HepG2 (cell line): ENCODE results near the gene OPN1SW. TPM values are rescaled to one million over a fixed set of nuclear protein-coding genes. Genes with fewer than 3 reads are reported as not detected.

ENCODE experiments used
- ATAC-seq: fragments of 200-7000 bp; cut with Tn5 transposase; 3 replicates; pipeline ENCODE4 v1.9.1; 2020; ENCODE audit warnings: mild to moderate bottlenecking, moderate library complexity
- BruUV-seq: library from RNA; stranded (reverse); fragments of 400-500 nt; replicated peaks from 2 replicates; lab custom pipeline; 2021; lab: Mats Ljungman, UMichigan
- CTCF ChIA-PET: fragments of 300-600 bp; formaldehyde crosslinking; extraction: SDS; loops from one replicate; lab custom pipeline; 2021; ENCODE audit warnings: low total read pairs, inconsistent platforms, low intra/inter-chr PET ratio; lab: Yijun Ruan, JAX
- POLR2A ChIA-PET: fragments of 350-600 bp; sonication (Branson Sonifier 250); formaldehyde crosslinking; loops from one replicate; lab custom pipeline; 2020; ENCODE audit warnings: antibody characterized with exemption, inconsistent platforms; lab: Yijun Ruan, JAX
- DNase-seq: peaks from one replicate; pipeline ENCODE4 v3.0.0-alpha.2; 2015; ENCODE audit warnings: low spot score
- FAIRE-seq: peaks from 3 replicates; lab custom pipeline; 2011; peaks lifted over from hg19 to GRCh38; lab: Jason Lieb, UNC
- H2AFZ ChIP-seq: one replicate; pipeline ENCODE4 v1.6.1; 2011; ENCODE audit warnings: low read length, inconsistent platforms
- H3K27ac ChIP-seq: fragments of 300-600 bp; 3 replicates; pipeline ENCODE4 v1.8.0; 2011; ENCODE audit warnings: mixed run types, mild to moderate bottlenecking, mixed read lengths, low read length, inconsistent platforms; ENCODE audit not compliant: insufficient read depth; ENCODE audit errors: extremely low read length
- H3K27me3 ChIP-seq, 2 experiments: fragments of 200-600 bp in 1 of 2; 2 replicates in 1 of 2; 3 replicates in 1 of 2; pipeline versions ENCODE4 v1.6.0 to v1.8.0; 2011; ENCODE audit warnings: low read length in 2 of 2, mild to moderate bottlenecking in 2 of 2, moderate library complexity in 2 of 2, inconsistent platforms in 1 of 2; ENCODE audit not compliant: insufficient read depth in 2 of 2, control insufficient read depth in 1 of 2
- H3K36me3 ChIP-seq, 2 experiments: fragments of 200-600 bp in 1 of 2; replicated peaks in 1 of 2; 2 replicates in 1 of 2; 3 replicates in 1 of 2; pipeline versions ENCODE4 v1.5.1 to v1.8.0; 2011; ENCODE audit warnings: low read length in 2 of 2, inconsistent platforms in 1 of 2; ENCODE audit not compliant: insufficient read depth in 2 of 2, control insufficient read depth in 1 of 2
- H3K4me1 ChIP-seq: 2 replicates; pipeline ENCODE4 v1.5.1; 2012; ENCODE audit warnings: low read length, inconsistent platforms; ENCODE audit not compliant: insufficient read depth
- H3K4me2 ChIP-seq: 2 replicates; pipeline ENCODE4 v1.6.0; 2011; ENCODE audit warnings: low read depth, low read length, inconsistent platforms
- H3K4me3 ChIP-seq, 3 experiments: fragments of 200-600 bp in 1 of 3; sonication (generic), shearing (Covaris generic) in 1 of 3; replicated peaks in 1 of 3; 2 replicates each; pipeline ENCODE4 v1.5.1; 2011 to 2016; ENCODE audit warnings: low read length in 3 of 3, inconsistent platforms in 2 of 3, low read depth in 2 of 3, mild to moderate bottlenecking in 2 of 3, control low read depth in 1 of 3, mixed read lengths in 1 of 3; ENCODE audit not compliant: insufficient read depth in 1 of 3
- H3K79me2 ChIP-seq: one replicate; pipeline ENCODE4 v1.6.1; 2011; ENCODE audit warnings: low read length, inconsistent platforms; ENCODE audit not compliant: insufficient read depth
- H3K9ac ChIP-seq: 2 replicates; pipeline ENCODE4 v1.6.0; 2011; ENCODE audit warnings: mild to moderate bottlenecking, low read depth, low read length, inconsistent platforms; ENCODE audit not compliant: insufficient read depth
- H3K9me3 ChIP-seq: 2 replicates; pipeline ENCODE4 v1.5.1; 2012; ENCODE audit warnings: mild to moderate bottlenecking, low read length
- H4K20me1 ChIP-seq: 2 replicates; pipeline ENCODE4 v1.6.0; 2011; ENCODE audit warnings: inconsistent platforms, mild to moderate bottlenecking, low read length, moderate library complexity; ENCODE audit not compliant: insufficient read depth
- DR1 ChIP-seq: sonication (generic); formaldehyde crosslinking; IDR thresholded peaks from 2 replicates; pipeline ENCODE4 v1.8.0; 2021; ENCODE audit warnings: mild to moderate bottlenecking, missing genetic modification reagents, inconsistent platforms
- ELK4 ChIP-seq: sonication (generic); formaldehyde crosslinking; IDR thresholded peaks from 2 replicates; pipeline ENCODE4 v1.9.0; 2021; ENCODE audit warnings: missing genetic modification reagents, borderline replicate concordance
- HMG20A ChIP-seq: IDR thresholded peaks from 2 replicates; pipeline ENCODE4 v1.6.1; 2016; ENCODE audit warnings: borderline replicate concordance
- KDM1A ChIP-seq: IDR thresholded peaks from 2 replicates; pipeline ENCODE4 v1.6.1; 2016; ENCODE audit warnings: missing compliant biosample characterization
- NCOA5 ChIP-seq: sonication (generic); formaldehyde crosslinking; IDR thresholded peaks from 2 replicates; pipeline ENCODE4 v1.4.0; 2020; ENCODE audit warnings: missing genetic modification reagents
- POLR2AphosphoS2 ChIP-seq: IDR thresholded peaks from 2 replicates; pipeline ENCODE4 v1.6.1; 2011; ENCODE audit warnings: low read depth, low read length, improper control_type of control experiment
- RFXAP ChIP-seq: sonication (generic); formaldehyde crosslinking; IDR thresholded peaks from 2 replicates; pipeline ENCODE4 v1.4.0; 2020; ENCODE audit warnings: missing genetic modification reagents, borderline replicate concordance
- TCF7L2 ChIP-seq: IDR thresholded peaks from 2 replicates; pipeline ENCODE4 v1.6.1; 2011; ENCODE audit warnings: mild to moderate bottlenecking, low read depth, low read length, moderate library complexity
- TRIM24 ChIP-seq: sonication (generic); formaldehyde crosslinking; IDR thresholded peaks from 2 replicates; pipeline ENCODE4 v1.8.0; 2022; ENCODE audit warnings: mild to moderate bottlenecking, missing genetic modification reagents
- ZKSCAN5 ChIP-seq: sonication (generic); formaldehyde crosslinking; IDR thresholded peaks from 2 replicates; pipeline ENCODE4 v1.5.1; 2020; ENCODE audit warnings: mild to moderate bottlenecking, missing genetic modification reagents
- ZKSCAN8 ChIP-seq: IDR thresholded peaks from 2 replicates; pipeline ENCODE4 v1.6.1; 2016; ENCODE audit warnings: borderline replicate concordance, missing genetic modification reagents, missing compliant biosample characterization
- ZNF256 ChIP-seq: sonication (generic); formaldehyde crosslinking; conservative IDR thresholded peaks from 2 replicates; pipeline ENCODE4 v1.4.0; 2020; ENCODE audit warnings: missing genetic modification reagents
- ZNF333 ChIP-seq: sonication (generic); formaldehyde crosslinking; IDR thresholded peaks from 2 replicates; pipeline ENCODE4 v1.4.0; 2020; ENCODE audit warnings: mild to moderate bottlenecking, missing genetic modification reagents, borderline replicate concordance
- ZNF350 ChIP-seq: sonication (generic); formaldehyde crosslinking; IDR thresholded peaks from 2 replicates; pipeline ENCODE4 v1.4.0; 2020; ENCODE audit warnings: mild to moderate bottlenecking, low read depth, missing genetic modification reagents, borderline replicate concordance
- ZNF501 ChIP-seq: sonication (generic); formaldehyde crosslinking; IDR thresholded peaks from 2 replicates; pipeline ENCODE4 v1.5.1; 2020; ENCODE audit warnings: mild to moderate bottlenecking, moderate library complexity, missing genetic modification reagents
- ZNF510 ChIP-seq: sonication (generic); formaldehyde crosslinking; IDR thresholded peaks from 2 replicates; pipeline ENCODE4 v1.4.0; 2020; ENCODE audit warnings: low read depth, mild to moderate bottlenecking, missing genetic modification reagents
- ZZZ3 ChIP-seq: sonication (generic); formaldehyde crosslinking; IDR thresholded peaks from 2 replicates; pipeline ENCODE4 v1.4.0; 2020; ENCODE audit warnings: missing genetic modification reagents, mild to moderate bottlenecking, borderline replicate concordance
- WGBS: methylation state at CpG from one replicate; pipeline ENCODE4 v1.1.6; 2017; ENCODE audit warnings: low lambda C conversion rate; 5-methylcytosine and 5-hydroxymethylcytosine counted together
- in situ Hi-C: cut with HindIII; loops from 2 replicates; pipeline ENCODE4 v1.10.0; 2017; ENCODE audit warnings: low pct_unique_long_range_greater_than_20kb; ENCODE audit not compliant: extremely low pct_ligation_motif_present
- intact Hi-C: fragments of 100-400 bp; cut with micrococcal nuclease; formaldehyde crosslinking; loops from one replicate; pipeline ENCODE4 v1.10.0; 2022; ENCODE audit not compliant: unreplicated experiment
- polyA plus RNA-seq, 8 experiments: library from polyadenylated mRNA; depleted of rRNA in 3 of 8; stranded (reverse) in 7 of 8; unstranded in 1 of 8; fragments of >200 nt; fragmentation: Illumina TruSeq in 4 of 8; extraction: Trizol in 4 of 8; gene quantifications; 2 replicates each; pipeline versions ENCODE4 v1.2.1 to v1.2.3, GENCODE V29; 2011 to 2016; ENCODE audit warnings: low read depth in 4 of 8, missing spikeins in 1 of 8, mixed read lengths in 1 of 8; ENCODE audit not compliant: insufficient read depth in 1 of 8
- total RNA-seq, 5 experiments: library from RNA; depleted of rRNA; stranded (reverse); fragments of >200 nt; fragmentation: Illumina TruSeq; extraction: Trizol; gene quantifications; 2 replicates each; pipeline ENCODE4 v1.2.3, GENCODE V29; 2016; ENCODE audit warnings: low read depth in 1 of 5

Gene OPN1SW
- total and polyA plus RNA-seq, 2 of the 13 experiments (the other 11 are each of a cell fraction or from before 2014, with no cell fraction given) = not detected

GRCh38 chr7:128807191-128807590, 31.6 kb upstream of the OPN1SW start:
- BruUV-seq = no TSS peak
- ChIA-PET POLR2A (no interaction called here), CTCF (no interaction called here)
- intact Hi-C loops = no loop called here
- Histone ChIP-seq H3K36me3 (no peaks in the 10 kb centered on the region), H4K20me1 (no peaks in the 10 kb centered on the region), H3K4me1 (no peaks in the 10 kb centered on the region), H3K27ac (no peak overlapping the region), H3K4me3 (no peak overlapping the region), H3K27me3 (peaks cover 3 to 32% of the 10 kb centered on the region in 2 experiments; a peak in 3 of 5 replicates), H3K79me2 (no peaks in the 10 kb centered on the region), H3K9me3 (no peaks in the 10 kb centered on the region), H3K4me2 (no peak overlapping the region), H2AFZ (no peak overlapping the region), H3K9ac (no peak overlapping the region)
- ATAC-seq (no peak), FAIRE-seq (no peak)
- in situ Hi-C loops = no loop called here
- 27% methylated on average over 4 of the region's 8 CpGs for WGBS
- no peak for TF ChIP-seq ZNF333 (CRISPR knock-in tag)
- TF ChIP-seq POLR2AphosphoS2 = no peak
- no peak for TF ChIP-seq RFXAP
- no peak for TF ChIP-seq ZNF256 (CRISPR knock-in tag)
- TF ChIP-seq ZKSCAN8 = no peak
- no peak for TF ChIP-seq NCOA5 (CRISPR knock-in tag)
- TF ChIP-seq DR1 (CRISPR knock-in tag) = no peak
- no peak for TF ChIP-seq ZNF510
- no peak for TF ChIP-seq ZZZ3 (CRISPR knock-in tag)
- no peak for TF ChIP-seq HMG20A
- TF ChIP-seq ZNF350 = no peak
- TF ChIP-seq KDM1A (CRISPR knock-in tag) = no peak
- TF ChIP-seq ZNF501 (CRISPR knock-in tag) = no peak
- no peak for TF ChIP-seq TCF7L2
- no peak for TF ChIP-seq ZKSCAN5
- no peak for TF ChIP-seq TRIM24 (CRISPR knock-in tag)
- no peak for TF ChIP-seq ELK4
- TF ChIP-seq, all 625 proteins: peak for 0
- no peak for DNase-seq
